Calu3 (cell line): ENCODE data around the gene SPATA13. TPM values are rescaled to one million over a fixed set of nuclear protein-coding genes. Genes with fewer than 3 reads are reported as not detected.

ENCODE experiments used
- BruUV-seq: library from RNA; stranded (reverse); fragments of 400-500 nt; replicated peaks from 2 replicates; lab custom pipeline; 2021; lab: Mats Ljungman, UMichigan
- CTCF ChIA-PET: fragments of 300-600 bp; sonication (Branson Sonifier 250); formaldehyde crosslinking; loops from one replicate; lab custom pipeline; 2022; ENCODE audit warnings: antibody characterized with exemption; lab: Charles Lee
- DNase-seq: peaks from one replicate; pipeline ENCODE4 v3.0.0; 2022
- H3K27ac Mint-ChIP-seq: one replicate; pipeline ENCODE4 v1.8.0; 2022; ENCODE audit warnings: mixed read lengths; ENCODE audit not compliant: unreplicated experiment
- H3K27me3 Mint-ChIP-seq: one replicate; pipeline ENCODE4 v1.8.0; 2022; ENCODE audit warnings: mixed read lengths; ENCODE audit not compliant: unreplicated experiment
- H3K36me3 Mint-ChIP-seq: one replicate; pipeline ENCODE4 v1.8.0; 2022; ENCODE audit warnings: mild to moderate bottlenecking, moderate library complexity, mixed read lengths; ENCODE audit not compliant: insufficient read depth, unreplicated experiment
- H3K4me1 Mint-ChIP-seq: one replicate; pipeline ENCODE4 v1.8.0; 2022; ENCODE audit warnings: mild to moderate bottlenecking, low read depth, mixed read lengths; ENCODE audit not compliant: unreplicated experiment
- H3K4me3 Mint-ChIP-seq: one replicate; pipeline ENCODE4 v1.8.0; 2022; ENCODE audit warnings: mild to moderate bottlenecking, low read depth, moderate library complexity, mixed read lengths; ENCODE audit not compliant: unreplicated experiment
- H3K9me3 Mint-ChIP-seq: one replicate; pipeline ENCODE4 v1.8.0; 2022; ENCODE audit warnings: low read depth, mixed read lengths; ENCODE audit not compliant: unreplicated experiment
- intact Hi-C: fragments of 100-400 bp; cut with micrococcal nuclease; formaldehyde crosslinking; loops from one replicate; pipeline ENCODE4 v1.10.0; 2022; ENCODE audit not compliant: unreplicated experiment
- total RNA-seq: library from RNA; stranded (reverse); gene quantifications from 2 replicates; pipeline ENCODE4 v1.2.3, GENCODE V29; 2022
- TF ChIP-seq, protein P1 (sequence below): fragments of 200-600 bp; IDR thresholded peaks from one replicate; pipeline ENCODE4 v1.8.0; 2022; ENCODE audit warnings: antibody characterized with exemption; ENCODE audit not compliant: unreplicated experiment

SPATA13 gene
- total RNA-seq, 1 experiment from 2014 or later = 33.8 TPM

DNA sequence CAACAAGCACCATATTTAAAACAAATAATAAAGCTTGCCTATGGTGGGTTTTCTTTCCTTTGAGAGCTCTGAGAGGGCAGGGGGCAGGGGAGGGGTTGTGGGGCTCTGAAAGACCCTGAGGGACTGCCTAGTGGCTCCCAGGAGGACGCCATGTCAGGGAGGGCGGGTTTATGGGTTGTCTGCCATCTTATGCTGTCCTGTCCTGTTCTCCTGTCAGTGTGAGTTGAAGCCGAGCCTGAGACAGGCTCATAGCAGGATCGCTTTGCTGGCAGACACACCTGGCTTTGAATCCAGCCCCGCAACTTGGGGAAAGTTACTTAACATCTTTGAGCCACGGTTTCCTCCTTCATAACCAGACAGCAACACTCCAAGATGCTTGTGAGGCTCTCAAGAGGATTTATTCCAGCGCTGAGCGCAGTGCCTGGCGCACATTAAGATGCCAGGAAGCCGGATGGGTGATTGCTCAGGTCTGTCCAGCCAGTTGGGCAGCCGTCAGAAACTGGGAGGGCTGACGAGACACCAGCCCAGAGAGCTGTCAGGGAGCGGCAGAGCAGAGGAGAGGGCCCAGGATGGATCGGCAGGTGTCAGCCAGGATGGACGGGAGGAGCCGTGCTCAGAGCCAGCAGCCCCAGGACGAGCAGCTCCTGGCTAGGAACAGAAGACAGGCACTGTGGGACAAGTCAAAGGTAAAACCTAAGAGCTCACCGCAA is 112.1 kb downstream of the SPATA13 start:
- peaks cover 25% of the 10 kb centered on the region for H3K4me1 Mint-ChIP-seq
- H3K27me3 Mint-ChIP-seq = no peaks in the 10 kb centered on the region
- DNase-seq = no peak
- BruUV-seq = no TSS peak
- no peak overlapping the region for H3K27ac Mint-ChIP-seq
- TF ChIP-seq, protein P1, sequence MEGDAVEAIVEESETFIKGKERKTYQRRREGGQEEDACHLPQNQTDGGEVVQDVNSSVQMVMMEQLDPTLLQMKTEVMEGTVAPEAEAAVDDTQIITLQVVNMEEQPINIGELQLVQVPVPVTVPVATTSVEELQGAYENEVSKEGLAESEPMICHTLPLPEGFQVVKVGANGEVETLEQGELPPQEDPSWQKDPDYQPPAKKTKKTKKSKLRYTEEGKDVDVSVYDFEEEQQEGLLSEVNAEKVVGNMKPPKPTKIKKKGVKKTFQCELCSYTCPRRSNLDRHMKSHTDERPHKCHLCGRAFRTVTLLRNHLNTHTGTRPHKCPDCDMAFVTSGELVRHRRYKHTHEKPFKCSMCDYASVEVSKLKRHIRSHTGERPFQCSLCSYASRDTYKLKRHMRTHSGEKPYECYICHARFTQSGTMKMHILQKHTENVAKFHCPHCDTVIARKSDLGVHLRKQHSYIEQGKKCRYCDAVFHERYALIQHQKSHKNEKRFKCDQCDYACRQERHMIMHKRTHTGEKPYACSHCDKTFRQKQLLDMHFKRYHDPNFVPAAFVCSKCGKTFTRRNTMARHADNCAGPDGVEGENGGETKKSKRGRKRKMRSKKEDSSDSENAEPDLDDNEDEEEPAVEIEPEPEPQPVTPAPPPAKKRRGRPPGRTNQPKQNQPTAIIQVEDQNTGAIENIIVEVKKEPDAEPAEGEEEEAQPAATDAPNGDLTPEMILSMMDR = no peak
- peaks cover 18% of the 10 kb centered on the region for H3K36me3 Mint-ChIP-seq
- no peak overlapping the region for H3K4me3 Mint-ChIP-seq
- no peaks in the 10 kb centered on the region for H3K9me3 Mint-ChIP-seq
- intact Hi-C loops = no loop called here
- CTCF ChIA-PET = no interaction called here

DNA sequence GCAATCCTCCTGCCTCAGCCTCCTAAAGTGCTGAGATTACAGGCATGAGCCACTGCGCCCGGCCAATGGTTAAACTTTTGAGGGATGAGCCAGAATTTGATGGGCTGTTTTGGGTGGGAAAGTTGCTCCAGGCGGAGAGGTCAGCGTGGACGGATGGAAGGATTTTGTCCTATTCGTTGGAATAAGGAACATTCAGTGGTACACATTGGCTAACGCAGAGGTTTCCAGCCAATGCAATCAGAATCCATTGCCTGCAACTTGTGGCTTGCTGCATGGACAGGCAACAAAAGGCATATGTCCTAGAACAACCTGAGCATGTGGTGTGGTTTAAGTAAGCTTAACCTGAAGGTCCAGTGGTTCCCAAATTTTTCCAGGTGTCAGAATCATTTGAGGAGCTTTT is 113.4 kb downstream of the SPATA13 start:
- CTCF ChIA-PET = no interaction called here
- H3K4me3 Mint-ChIP-seq = no peak overlapping the region

DNA sequence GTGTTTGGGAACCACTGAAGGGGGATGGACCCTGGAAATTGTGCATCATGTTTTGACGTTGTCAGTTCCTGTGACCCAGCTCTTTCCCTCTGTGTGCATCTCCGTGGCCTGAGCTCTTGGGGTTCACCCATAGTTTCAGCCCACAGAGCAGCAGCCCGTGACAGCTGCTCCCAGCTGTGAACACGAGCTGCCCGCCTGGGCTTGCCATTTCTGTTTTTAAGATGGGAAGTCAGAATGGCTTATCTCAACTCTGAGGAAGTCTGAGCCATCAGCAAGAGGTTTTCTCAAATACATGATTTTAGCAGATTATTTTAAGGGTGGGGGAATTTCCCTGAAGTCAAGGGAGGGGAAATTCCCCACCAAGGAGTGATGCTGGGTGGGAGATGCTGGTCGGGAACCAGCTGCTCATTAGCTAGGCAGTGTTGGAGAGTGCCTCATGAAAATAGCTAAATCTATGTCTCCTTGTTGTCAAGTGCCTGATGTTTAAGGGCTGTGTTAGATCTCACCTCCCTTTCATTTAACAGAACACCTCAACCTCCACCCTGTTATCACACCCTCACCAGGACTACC is 114.0 kb downstream of the SPATA13 start:
- intact Hi-C loops = no loop called here
- Mint-ChIP-seq H3K36me3 (peaks cover 21% of the 10 kb centered on the region), H3K27me3 (no peaks in the 10 kb centered on the region), H3K27ac (no peak overlapping the region), H3K4me1 (peaks cover 25% of the 10 kb centered on the region), H3K4me3 (no peak overlapping the region), H3K9me3 (no peaks in the 10 kb centered on the region)
- CTCF ChIA-PET = no interaction called here
- TF ChIP-seq, protein P1 = no peak
- DNase-seq = no peak
- BruUV-seq = no TSS peak

More for the DNA sequence above, 113.4 kb downstream of the SPATA13 start:
- Mint-ChIP-seq H3K27me3 (no peaks in the 10 kb centered on the region), H3K36me3 (peaks cover 21% of the 10 kb centered on the region), H3K27ac (no peak overlapping the region), H3K9me3 (no peaks in the 10 kb centered on the region), H3K4me1 (peaks cover 25% of the 10 kb centered on the region)
- no TSS peak for BruUV-seq
- no peak for DNase-seq
- TF ChIP-seq, protein P1 = no peak
- intact Hi-C loops = no loop called here

DNA sequence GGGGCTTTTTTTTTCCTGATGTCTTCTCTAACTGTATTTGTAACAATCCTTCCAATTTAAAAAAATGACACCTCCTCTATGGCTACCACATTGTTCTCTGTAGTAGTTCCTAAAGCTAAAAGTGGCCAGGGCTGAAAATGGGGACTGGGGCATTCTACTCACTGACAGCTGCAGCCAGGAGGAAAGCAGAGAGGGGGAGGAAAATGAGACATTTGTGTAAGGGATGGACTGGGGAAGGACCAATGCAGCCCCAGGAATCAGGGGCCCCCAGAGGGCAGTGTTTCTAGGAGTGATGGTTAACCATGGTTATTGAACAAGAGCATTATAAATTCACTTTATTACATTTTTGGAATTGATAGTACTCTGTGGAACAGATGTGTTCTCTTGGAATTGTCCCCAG is 114.5 kb downstream of the SPATA13 start:
- intact Hi-C loops = no loop called here
- no peak overlapping the region for H3K4me3 Mint-ChIP-seq
- H3K9me3 Mint-ChIP-seq = no peaks in the 10 kb centered on the region
- peaks cover 21% of the 10 kb centered on the region for H3K36me3 Mint-ChIP-seq
- TF ChIP-seq, protein P1 = no peak
- H3K4me1 Mint-ChIP-seq = peaks cover 20% of the 10 kb centered on the region
- DNase-seq = no peak
- CTCF ChIA-PET = no interaction called here
- H3K27ac Mint-ChIP-seq = no peak overlapping the region
- BruUV-seq = no TSS peak
- no peaks in the 10 kb centered on the region for H3K27me3 Mint-ChIP-seq
